GM19438 (cell line): ENCODE results near the gene ETFDH.
A peak's percentile ranks its signal among the peaks of the same experiment; 100 is the strongest.
"Not testable (repeated sequence)": the region's sequence is repeated elsewhere in the genome, so short reads cannot be mapped to it uniquely, and the experiment has no call there.

Source experiments
- ATAC-seq: cut with Tn5 transposase; IDR thresholded peaks from one replicate; pipeline ENCODE4 v1.9.1; 2021; ENCODE audit warnings: low read depth; ENCODE audit not compliant: unreplicated experiment

The ETFDH gene

GRCh38 chr4:158671915-158672806, at the start of gene ETFDH:
TSS of gene ETFDH (plus strand) at chr4:158672296. CDS start at chr4:158672457, 161 bp downstream.
- peak; percentile 75 for ATAC-seq

GRCh38 chr4:158624889-158625478, 47.1 kb upstream of the ETFDH start:
- peak; percentile 90 for ATAC-seq

DNA sequence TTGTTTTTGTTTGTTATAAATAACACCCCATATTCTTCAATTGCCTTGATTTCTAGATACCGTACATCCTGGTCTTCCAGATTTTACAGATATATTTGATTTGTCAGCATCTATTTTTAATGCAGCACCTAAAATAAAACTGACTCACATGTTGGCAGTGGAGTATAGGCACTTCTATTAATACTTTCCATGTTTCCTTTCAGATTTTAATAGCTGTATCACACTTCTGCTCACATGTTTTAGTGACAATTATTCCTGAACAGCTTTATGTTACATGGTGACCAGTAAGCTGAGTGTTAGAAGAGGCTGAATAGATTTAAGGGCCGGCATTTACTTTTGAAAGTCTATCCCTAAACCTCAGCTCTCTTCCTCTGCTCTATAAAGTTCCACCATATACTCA, 46.6 kb upstream of the ETFDH start:
- no peak for ATAC-seq

DNA sequence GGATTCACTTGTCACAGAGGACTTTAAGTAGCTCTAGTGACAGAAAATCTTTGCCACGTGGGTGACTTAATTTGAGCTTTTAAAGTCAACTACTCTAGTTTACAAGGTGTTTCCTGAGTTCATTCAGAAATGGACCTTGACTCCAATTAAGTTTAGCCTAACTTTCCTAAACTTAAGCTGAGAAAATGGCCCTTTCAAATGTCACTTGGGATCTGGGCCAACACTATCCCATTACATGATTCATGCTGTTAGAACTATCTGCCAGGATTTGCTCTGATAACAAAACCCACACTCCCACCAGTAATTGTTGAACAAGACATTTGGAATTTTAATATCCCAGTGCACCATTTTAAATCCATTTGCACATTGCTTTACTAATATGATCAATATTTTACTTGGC, 41.2 kb upstream of the ETFDH start:
- ATAC-seq, result no peak

DNA sequence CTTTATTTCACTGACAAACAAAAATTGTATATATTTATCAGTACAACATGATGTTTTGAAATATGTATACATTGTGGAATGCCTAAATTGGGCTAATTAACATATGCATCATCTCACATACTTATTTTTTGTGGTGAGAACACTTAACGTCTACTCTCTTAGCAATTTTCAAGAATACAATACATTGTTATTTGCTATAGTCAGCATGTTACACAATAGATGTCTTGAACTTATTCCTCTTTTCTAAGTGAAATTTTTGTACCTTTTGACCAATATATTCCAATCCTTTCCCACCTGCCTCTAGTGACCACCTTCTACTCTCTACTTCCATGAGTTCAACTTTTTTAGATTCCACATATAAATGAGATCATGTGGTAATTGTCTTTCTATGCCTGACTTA, 35.5 kb upstream of the ETFDH start:
- no peak for ATAC-seq

- ATAC-seq, result no peak
Measured at GRCh38 chr4:158644356-158644755, 27.7 kb upstream of the ETFDH start.

DNA sequence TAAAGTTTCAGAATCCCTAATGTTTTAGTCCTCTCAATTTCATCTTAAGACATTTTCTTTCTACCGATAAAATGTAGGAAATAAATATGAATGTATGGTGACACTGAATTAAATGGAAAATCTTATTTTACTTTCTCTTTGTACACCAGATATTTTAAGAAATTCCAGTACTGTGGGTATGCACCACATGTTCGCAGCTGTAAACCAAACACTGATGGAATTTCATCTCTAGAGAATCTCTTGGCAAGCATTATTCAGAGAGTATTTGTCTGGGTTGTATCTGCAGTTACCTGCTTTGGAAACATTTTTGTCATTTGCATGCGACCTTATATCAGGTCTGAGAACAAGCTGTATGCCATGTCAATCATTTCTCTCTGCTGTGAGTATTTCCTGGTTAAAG, 27.3 kb upstream of the ETFDH start:
- no peak for ATAC-seq

DNA sequence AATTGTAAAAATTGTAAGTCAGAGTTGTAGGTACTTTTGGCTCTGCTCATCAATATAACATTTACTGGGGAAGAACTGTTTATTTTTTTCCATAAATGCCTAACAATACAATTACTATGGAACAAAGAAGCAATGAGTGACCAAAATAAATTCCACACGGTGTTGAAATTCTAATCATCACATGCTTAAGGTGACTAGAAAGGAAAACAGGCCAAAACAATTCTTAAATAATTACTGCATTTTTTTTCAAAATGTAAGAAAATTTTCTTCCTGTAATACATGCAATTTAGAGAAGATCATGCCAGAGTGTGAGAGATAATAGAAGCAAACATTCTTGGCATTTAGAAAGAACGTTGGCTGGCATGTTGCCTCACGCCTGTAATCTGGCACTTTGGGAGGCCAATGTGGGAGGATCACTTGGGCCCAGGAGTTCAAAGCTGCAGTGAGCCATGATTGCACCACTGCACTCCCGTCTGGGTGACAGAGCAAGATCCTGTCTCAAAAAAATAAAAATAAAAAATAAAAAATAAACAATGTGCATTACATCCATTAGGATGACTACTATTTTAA, 22.9 kb upstream of the ETFDH start:
- ATAC-seq, result no peak

DNA sequence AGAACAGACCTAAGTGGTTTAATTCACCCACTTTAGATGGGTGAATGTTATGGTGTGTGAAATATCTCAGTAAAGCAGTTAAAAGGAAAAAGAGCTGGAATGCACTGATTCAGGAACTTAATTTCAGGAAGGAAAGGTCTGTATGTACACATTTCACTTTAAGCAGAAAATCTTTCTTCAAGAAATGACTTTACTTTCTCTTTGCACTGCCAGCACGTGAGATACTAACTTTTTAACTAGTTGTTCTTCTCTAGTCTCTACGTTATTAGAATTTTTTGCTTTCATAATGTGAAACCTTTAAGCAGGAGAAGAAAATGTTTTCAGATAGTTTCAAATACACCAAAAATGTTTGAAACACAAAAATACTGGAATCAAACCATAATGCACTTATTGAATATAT, 19.2 kb upstream of the ETFDH start:
- ATAC-seq, result no peak

DNA sequence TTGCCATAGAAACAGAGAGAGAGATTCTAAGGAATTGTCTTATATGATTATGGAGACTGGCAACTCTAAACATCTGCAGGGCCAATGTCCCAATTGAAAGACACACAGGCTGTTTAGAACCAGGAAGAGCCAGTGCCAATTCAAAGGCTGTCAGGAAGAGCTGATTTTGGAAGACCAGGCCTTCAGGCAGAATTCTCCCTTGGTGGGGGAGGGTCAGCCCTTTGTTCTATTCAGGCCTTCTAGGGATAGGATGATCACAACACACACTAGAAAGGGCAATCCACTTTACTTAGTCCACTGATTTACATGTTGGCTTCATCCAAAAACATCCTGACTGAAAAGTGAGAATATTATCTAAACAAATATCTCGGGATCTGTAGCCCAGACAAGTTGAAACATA, 15.7 kb upstream of the ETFDH start:
- ATAC-seq, result no peak

DNA sequence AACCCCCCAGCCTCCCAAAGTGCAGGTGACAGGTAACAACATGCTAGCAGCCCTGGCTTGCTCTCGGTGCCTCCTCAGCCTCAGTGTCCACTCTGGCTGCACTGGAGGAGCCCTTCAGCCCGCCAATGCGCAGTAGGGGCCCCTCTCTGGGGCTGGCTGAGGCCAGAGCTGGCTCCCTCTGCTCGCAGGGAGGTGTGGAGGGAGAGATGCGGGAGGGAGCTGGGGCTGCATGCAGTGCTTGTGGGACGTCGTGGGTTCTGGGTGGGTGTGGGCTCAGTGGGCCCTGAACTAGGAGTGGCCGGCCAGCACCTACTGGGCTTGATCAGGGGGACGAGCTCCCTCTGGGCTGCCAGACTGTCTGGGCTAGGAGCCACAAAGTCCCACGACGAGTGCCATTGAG, 14.8 kb upstream of the ETFDH start:
- no peak for ATAC-seq

DNA sequence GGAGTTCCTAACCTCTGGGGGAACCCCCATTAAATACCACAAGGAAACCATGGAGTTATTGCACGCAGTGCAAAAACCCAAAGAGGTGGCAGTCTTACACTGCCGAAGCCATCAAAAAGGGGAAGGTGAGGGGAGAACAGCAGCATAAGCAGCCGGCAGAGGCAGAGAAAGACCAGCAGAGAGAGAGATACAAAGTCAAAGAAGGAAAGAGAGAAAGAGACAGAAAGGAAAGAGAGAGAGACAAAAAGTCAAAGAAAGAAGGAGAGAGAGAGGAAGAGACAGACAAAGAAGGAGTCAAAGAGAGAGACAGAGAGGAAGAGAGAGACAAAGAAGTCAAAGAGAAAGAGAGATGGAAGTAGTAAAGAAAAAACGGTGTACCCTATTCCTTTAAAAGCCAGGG, 8.8 kb upstream of the ETFDH start:
- not testable (repeated sequence) for ATAC-seq

DNA sequence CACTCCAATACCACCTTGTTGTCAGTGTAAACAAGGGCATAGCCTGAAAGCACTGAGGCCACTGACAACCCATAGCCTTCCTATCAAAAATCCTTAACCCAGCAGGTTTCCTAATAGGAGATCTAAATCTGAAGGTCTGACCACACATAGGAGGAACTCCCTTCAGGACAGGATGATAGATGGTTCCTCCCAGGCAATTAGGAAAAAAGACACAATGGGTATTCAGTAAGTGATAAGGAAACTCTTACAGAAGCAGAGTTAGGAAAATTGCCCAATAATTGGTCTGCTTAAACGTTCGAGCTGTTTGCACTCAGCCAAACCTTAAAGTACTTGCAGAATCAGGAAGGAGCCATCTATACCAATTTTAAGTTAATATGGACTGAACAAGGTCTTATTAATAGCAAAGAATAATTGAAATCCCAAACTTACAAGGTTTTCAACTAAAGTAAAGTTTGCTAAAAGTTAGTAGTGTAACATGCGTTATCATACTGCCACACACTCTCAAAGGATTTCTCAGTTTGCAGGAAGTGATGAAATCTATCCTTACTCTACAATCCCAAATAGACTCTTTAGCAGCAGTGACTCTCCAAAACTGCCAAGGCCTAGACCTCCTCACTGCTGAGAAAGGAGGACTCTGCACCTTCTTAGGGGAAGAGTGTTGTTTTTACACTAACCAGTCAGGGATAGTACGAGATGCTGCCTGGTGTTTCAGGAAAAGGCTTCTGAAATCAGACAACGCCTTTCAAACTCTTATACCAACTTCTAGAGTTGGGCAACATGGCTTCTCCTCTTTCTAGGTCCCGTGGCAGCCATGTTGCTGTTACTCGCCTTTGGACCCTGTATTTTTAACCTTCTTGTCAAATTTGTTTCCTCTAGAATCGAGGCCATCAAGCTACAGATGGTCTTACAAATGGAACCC, 8.1 kb upstream of the ETFDH start:
- not testable (repeated sequence) for ATAC-seq

- ATAC-seq, result no peak
Measured at GRCh38 chr4:158664806-158665205, 7.3 kb upstream of the ETFDH start.

DNA sequence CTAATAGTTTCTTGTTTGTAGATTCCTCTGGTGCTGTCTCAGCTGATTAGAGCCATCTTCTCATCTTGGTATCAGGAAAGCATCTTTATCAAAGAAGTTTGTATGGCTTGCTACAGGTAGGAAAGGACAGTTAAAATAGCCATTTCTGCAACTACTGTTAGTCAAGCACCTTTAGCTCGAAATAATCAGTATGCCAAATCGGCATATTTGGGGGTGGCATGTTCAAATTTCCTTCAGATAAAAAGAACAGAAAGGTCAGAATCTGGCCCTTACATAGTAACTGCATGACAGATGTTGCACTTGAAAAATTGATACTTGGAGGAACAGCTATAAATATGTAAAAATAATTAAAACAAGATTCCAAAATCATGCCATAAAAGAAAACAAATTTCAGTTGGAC, 5.2 kb upstream of the ETFDH start:
- ATAC-seq, result no peak

GRCh38 chr4:158667651-158668198, 4.4 kb upstream of the ETFDH start:
- no peak for ATAC-seq

- no peak for ATAC-seq
Measured at GRCh38 chr4:158669310-158669709, 2.8 kb upstream of the ETFDH start.

DNA sequence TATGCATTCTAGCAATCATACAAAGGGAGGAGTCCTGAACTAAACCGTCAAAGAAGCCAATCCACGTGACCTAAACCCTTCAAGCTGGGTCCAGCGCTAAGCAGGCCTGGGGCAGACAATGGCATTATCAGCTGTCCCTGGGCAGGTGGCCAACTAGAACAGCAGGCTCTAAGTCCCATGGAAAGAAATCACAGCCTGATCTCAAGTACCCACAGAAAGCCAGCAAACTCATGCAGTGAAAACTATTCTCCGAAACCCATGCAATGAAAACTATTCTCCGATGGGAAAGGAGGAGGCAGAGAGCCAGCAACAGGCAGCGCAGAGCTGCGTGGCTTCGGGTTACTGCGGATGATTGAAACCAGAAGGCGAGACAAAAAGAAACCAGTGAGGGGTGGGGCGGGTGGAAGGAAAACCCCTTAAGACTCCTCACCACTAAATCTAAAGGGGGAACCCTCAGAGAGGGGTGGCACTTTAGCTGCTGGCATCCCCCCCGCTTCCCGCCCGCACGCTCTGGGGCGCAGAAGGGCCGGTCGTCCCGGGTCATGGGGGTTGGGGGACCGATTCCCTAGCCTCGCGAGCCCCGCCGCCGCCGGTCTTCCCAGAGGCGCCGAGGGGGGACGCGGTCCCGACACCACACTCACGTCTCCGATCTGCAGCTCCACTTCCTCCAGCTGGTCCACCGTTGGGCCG, 976 bp upstream of the ETFDH start:
- peak; percentile 27 for ATAC-seq

DNA sequence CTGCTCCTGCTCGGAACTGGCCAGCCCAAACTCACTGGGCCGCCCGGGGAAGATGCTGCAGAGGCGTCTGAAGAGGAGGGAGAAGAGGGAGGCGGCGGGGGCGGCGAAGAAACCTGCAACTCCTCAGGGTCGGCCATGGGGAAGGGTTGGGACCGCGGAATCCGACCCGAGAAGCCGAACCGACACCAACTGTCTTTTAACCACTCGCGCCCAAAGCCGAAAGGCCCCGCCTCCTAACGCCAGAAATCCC, 506 bp upstream of the ETFDH start, which contains the start of gene C4orf46:
Gene C4orf46, minus strand, starts transcription at position 223 of the 250 bp plus-strand sequence. Its CDS starts 86 bp downstream, at position 137.
- ATAC-seq, result no peak

DNA sequence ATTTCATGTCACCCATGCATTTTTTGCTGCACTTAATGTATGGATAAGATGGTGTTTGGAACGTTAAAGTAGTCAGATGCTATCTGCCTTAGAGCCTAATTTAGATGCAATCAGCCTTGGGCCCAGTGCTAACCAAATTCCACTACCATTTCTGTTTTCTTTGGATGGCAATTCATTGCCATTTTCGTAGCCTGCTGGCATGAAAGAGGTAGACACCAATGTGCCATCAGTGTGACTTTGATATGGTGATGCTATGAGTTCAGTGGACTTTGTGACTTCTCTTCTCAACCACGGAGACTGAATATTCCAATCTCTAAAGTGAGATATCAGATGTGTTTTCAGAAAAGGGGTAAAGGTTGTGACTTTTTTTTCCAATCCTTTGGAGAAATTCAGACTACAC, 1.5 kb downstream of the ETFDH start:
- ATAC-seq, result no peak
